ENCODE measurements around the gene GPD1L.
A peak's percentile ranks its signal among the peaks of the same experiment; 100 is the strongest.

GPD1L gene

GRCh38 chr3:32153414-32154204 is 47.2 kb downstream of the GPD1L start:
- no peak for DNase-seq (ENCODE audit: extremely low read depth, low read depth)
- TF ChIP-seq, protein P1, sequence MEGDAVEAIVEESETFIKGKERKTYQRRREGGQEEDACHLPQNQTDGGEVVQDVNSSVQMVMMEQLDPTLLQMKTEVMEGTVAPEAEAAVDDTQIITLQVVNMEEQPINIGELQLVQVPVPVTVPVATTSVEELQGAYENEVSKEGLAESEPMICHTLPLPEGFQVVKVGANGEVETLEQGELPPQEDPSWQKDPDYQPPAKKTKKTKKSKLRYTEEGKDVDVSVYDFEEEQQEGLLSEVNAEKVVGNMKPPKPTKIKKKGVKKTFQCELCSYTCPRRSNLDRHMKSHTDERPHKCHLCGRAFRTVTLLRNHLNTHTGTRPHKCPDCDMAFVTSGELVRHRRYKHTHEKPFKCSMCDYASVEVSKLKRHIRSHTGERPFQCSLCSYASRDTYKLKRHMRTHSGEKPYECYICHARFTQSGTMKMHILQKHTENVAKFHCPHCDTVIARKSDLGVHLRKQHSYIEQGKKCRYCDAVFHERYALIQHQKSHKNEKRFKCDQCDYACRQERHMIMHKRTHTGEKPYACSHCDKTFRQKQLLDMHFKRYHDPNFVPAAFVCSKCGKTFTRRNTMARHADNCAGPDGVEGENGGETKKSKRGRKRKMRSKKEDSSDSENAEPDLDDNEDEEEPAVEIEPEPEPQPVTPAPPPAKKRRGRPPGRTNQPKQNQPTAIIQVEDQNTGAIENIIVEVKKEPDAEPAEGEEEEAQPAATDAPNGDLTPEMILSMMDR (IDR thresholded peaks at IDR 0.05; ENCODE audit: low read depth, low read length): no peak

DNA sequence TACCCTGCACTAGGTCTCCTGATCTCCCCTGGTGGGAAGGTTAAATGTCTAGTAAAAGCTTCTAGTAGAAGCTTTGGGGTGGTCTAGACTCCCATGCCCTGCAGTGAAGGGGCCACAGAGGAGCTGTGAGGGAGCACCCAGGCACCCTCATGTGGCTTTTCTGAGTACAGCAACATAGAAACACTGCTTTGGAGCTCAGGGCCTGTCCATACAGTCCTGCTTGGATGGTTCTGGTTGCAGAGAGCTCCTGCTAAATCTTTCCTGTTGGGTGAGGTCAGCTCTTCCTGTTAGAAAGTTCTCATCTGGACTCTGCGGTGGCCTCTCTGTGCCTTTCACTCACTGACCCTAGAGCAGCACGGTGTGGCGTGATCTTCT is 47.8 kb downstream of the GPD1L start:
- no peak for DNase-seq (ENCODE audit: extremely low read depth, low read depth)
- TF ChIP-seq, protein P1 (IDR thresholded peaks at IDR 0.05; ENCODE audit: low read depth, low read length): peak; percentile 3

DNA sequence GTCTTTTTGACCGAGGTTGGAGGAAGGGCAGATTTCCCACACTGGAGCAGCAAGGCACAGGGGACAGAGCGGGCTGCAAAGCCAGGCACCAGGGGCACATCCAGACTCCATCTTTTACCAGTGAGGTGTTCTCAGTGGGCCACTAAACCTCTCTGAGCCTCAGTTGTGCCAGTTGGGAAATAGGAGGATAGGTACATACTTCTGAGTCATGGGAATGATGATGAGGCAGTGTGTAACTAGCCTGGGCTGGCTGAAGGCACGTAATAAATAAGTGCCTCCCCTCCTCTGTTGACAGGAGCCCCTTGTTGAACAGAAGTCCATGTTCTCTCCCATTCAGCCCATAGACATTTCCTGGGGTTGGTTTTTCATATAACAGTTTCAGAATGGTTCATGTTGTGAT is 48.7 kb downstream of the GPD1L start:
- TF ChIP-seq, protein P1 (IDR thresholded peaks at IDR 0.05; ENCODE audit: low read depth, low read length): no peak
- no peak for DNase-seq (ENCODE audit: extremely low read depth, low read depth)

DNA sequence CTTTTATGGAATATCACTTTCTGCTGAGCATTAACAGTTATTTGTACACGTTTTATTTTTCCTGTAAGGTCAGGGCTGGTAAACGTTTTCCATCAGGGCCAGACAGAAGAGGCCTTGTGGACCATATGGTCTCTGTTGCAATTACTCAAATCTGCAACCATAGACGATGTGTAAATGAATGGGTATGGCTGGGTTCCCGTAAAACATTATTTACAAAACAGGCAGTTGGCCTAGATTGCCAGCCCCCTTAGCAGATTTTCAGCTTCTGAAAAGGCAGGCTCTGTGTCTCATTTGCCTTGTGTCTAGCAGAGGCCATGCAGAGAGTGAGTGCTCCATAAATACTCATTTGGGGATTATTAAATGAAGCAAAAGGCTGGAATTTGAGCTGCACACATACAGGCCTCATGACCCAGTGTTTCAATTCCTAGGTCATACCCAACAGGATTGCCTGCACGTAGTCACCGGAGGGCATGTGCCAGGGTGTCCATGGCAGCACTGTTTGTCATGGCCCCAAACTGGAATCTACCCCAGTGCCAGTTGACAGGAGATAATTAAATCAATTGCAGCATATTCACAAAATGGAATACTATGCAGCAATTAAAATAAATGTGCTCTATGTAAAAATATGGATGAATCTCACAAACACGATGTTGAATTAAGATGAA is 51.3 kb downstream of the GPD1L start:
- no peak for DNase-seq (ENCODE audit: extremely low read depth, low read depth)
- TF ChIP-seq, protein P1 (IDR thresholded peaks at IDR 0.05; ENCODE audit: low read depth, low read length): no peak

- no peak for DNase-seq (ENCODE audit: extremely low read depth, low read depth)
- TF ChIP-seq, protein P1 (IDR thresholded peaks at IDR 0.05; ENCODE audit: low read depth, low read length): no peak
Observed at GRCh38 chr3:32160706-32161214, 54.3 kb downstream of the GPD1L start.

GRCh38 chr3:32165442-32165841 is 59.0 kb downstream of the GPD1L start:
- DNase-seq (ENCODE audit: extremely low read depth, low read depth): no peak
- TF ChIP-seq, protein P1 (IDR thresholded peaks at IDR 0.05; ENCODE audit: low read depth, low read length): no peak

DNA sequence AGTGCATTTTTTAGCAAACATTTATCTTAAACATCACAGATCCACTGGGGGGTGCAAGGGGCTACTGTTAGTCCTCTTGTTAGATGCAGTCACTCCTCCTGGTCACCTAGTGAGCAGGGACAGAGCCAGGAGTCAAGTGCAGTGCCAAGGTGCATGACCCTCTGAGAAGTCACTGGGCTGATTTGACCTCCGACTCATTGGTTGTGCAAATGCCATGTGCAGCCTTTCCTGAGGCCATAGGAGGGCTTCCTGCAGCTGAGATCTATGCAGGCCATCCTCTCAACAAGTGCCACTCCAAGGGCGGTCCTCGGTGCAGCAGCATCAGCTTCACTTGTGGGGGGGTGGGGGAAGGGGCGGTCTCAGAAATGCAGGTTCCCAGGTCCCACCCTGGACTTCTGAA is 60.2 kb downstream of the GPD1L start:
- TF ChIP-seq, protein P1 (IDR thresholded peaks at IDR 0.05; ENCODE audit: low read depth, low read length): no peak
- DNase-seq (ENCODE audit: extremely low read depth, low read depth): no peak
